Right ventricle myocardium inferior (tissue), 1 donor: ENCODE results near the gene REEP1. TPM values are rescaled to one million over a fixed set of nuclear protein-coding genes. Genes with fewer than 3 reads are reported as not detected.

ENCODE experiments used
- ATAC-seq: fragments of 200-7000 bp; cut with Tn5 transposase; one replicate; pipeline ENCODE4 v1.9.1; 2020; ENCODE audit warnings: mild to moderate bottlenecking, moderate library complexity
- DNase-seq: peaks from one replicate; pipeline ENCODE4 v3.0.0; 2021; ENCODE audit errors: missing footprints
- intact Hi-C: fragments of 100-400 bp; cut with DNase I; formaldehyde crosslinking; loops from one replicate; pipeline ENCODE4 v1.11.0; 2022
- long read RNA-seq: library from polyadenylated mRNA; unstranded; transcript quantifications from one replicate; pipeline ENCODE4 v2.0.0, GENCODE V29; 2021
- total RNA-seq: library from RNA; stranded (reverse); fragmentation: NEBNext Ultra II Directional; extraction: Animal tissue kit (Norgen Biotek cat#: 25700); gene quantifications from one replicate; pipeline ENCODE4 v1.2.1, GENCODE V29; 2021
- donor health status: DM: no; HTN: yes; CAD: no; lungs with severe emphysema.

Gene REEP1, protein sequence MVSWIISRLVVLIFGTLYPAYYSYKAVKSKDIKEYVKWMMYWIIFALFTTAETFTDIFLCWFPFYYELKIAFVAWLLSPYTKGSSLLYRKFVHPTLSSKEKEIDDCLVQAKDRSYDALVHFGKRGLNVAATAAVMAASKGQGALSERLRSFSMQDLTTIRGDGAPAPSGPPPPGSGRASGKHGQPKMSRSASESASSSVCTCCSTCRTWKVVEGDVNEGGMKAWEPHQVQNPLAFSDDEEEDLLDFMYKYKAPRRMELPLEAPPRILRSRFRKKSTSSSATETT
- 23.6 TPM for total RNA-seq
- long read RNA-seq, transcript REEP1-208 (9 exons, 1,702 nt) = major isoform, 9 of 19 reads
- long read RNA-seq, partial matches to known transcripts = 4 of 19 reads
- long read RNA-seq, other reads (novel, unspliced or antisense) = 6 of 19 reads

GRCh38 chr2:86337244-86337835, at the start of gene REEP1:
Gene REEP1, minus strand, starts transcription at chr2:86337626. Its CDS starts 116 bp downstream, at chr2:86337510.
- DNase-seq (peak; percentile 68), ATAC-seq (peak; percentile 82)
- intact Hi-C loops = loop anchor here (5.0 kb wide), 1 partner anchor 35 kb away; no protein-coding TSS in a partner anchor

DNA sequence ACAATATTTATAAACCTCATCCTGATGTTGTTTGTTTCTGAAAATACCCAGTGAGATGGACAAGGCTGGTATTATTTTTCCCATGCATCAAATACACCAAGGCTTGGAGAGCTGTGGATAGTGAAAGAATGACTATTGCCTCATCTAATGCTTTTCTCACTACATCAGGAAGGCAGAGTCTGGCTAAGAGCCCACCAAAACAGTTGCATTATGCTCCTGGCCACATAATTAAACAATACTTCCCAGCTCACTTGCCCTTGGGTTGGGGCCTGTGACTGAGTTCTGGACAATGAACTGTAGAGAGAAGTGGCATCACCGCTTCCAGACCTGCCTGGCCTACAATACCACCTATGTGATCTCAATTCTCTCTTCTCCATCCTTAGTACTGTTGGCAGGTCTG, 46.4 kb upstream of the REEP1 start:
- DNase-seq = no peak
- intact Hi-C loops = no loop called here
- ATAC-seq = no peak

GRCh38 chr2:86382698-86383097, 45.3 kb upstream of the REEP1 start:
- intact Hi-C loops = no loop called here
- ATAC-seq (peak; percentile 46), DNase-seq (no peak)

- intact Hi-C loops = no loop called here
- ATAC-seq (no peak), DNase-seq (no peak)
Observed at GRCh38 chr2:86382108-86382507, 44.7 kb upstream of the REEP1 start.

DNA sequence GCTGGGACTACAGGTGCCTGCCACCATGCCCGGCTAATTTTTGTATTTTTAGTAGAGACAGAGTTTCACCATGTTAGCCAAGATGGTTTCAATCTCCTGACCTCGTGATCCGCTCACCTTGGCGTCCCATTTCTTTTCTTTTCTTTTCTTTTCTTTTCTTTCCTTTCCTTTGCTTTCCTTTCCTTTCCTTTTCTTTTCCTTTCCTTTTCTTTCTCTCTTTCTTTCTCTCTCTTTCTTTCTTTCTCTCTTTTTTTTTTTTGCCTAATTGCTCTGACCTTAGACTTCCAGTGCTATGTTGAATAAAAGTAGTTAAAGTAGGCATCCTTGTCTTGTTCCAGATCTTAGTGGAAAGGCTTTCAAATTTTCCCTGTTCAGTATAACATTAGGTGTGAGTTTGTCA, 41.0 kb upstream of the REEP1 start:
- intact Hi-C loops = no loop called here
- no peak for ATAC-seq
- no peak for DNase-seq

GRCh38 chr2:86375623-86376022, 38.2 kb upstream of the REEP1 start:
- DNase-seq (no peak), ATAC-seq (no peak)
- intact Hi-C loops = no loop called here

GRCh38 chr2:86372641-86373502, 35.4 kb upstream of the REEP1 start:
- DNase-seq = no peak
- intact Hi-C loops = no loop called here
- ATAC-seq = peak; percentile 82

DNA sequence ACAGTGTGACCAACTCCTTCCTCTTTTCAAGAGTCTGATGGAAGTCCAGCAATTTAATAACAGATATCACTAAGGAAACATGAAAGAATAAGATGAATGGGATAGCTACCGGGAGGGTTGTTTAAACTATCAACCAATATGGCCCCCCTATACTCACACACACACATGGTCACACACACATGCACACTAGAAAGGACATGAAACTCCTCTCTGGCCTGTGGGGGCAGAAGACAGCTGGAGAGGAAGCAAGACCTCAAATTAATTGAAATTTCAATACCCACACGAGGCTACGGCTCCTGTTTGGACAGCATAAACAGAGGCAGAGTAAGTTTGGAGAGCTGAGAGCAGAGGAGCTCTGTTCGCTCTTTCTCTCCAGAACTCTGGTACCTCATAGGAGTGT, 34.7 kb upstream of the REEP1 start:
- ATAC-seq = no peak
- no peak for DNase-seq
- intact Hi-C loops = no loop called here

DNA sequence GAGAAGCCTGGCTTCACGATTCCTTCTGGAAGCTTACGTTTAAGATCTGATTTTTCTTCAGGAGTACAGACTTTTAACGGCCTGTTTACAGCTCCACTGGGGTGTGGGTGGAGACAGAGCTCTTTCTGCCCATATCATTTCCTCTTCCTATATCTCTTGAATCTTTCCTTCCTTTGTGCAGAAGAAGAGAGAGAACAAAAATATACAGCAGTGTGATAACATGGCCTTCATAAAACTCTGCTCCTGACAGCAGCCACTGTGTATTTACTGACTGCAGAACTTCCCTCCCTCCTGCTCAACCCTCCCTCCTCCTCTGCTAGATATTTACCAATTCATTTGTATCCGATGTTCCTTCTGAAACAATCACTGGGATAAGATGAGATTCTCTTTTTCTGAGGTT, 34.1 kb upstream of the REEP1 start:
- intact Hi-C loops = no loop called here
- ATAC-seq = no peak

GRCh38 chr2:86370579-86370978, 33.2 kb upstream of the REEP1 start:
- intact Hi-C loops = no loop called here
- ATAC-seq (no peak), DNase-seq (no peak)

More for the DNA sequence above, 34.1 kb upstream of the REEP1 start:
- DNase-seq = no peak

DNA sequence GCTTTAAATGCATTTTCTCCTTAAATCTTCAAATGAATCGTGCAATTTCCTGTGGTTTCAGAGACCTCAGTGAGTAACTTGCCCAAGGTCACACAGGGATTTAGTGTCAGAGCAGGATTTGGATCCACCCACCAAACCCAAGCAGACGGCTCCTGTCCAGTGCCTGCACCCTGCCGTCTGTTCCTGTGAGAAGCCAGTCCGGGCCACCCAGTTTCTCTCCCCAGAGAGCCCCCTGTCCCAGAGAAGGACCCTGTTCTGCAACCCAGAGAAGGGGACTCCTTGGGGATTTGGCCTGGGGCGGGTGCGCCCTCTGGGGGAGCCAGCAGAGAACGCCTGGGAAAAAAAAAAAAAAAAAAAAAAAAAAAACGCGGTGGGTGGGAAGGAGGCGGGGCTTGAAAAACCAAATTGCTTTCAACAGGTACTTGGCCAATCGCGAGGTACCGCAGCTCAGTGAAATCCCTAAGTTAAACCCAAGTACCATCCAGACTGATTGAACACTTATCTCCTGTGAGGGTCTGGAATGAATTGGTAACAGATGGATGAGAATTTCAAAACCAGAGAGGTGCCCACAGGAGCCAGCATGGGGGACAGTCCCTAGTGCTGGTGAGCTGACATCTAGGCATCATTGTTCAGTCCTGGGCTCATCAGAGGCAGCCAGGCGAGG, 30.9 kb upstream of the REEP1 start:
- DNase-seq = no peak
- intact Hi-C loops = loop anchor here (1.0 to 5.0 kb wide), 3 partner anchors 71 to 147 kb away; partner anchors contain the start of gene KDM3A
- peak; percentile 52 for ATAC-seq

GRCh38 chr2:86367499-86367777, 30.0 kb upstream of the REEP1 start:
- DNase-seq (no peak), ATAC-seq (peak; percentile 17)
- intact Hi-C loops = loop anchor here (5.0 kb wide), 1 partner anchor 70 kb away; no protein-coding TSS in a partner anchor

DNA sequence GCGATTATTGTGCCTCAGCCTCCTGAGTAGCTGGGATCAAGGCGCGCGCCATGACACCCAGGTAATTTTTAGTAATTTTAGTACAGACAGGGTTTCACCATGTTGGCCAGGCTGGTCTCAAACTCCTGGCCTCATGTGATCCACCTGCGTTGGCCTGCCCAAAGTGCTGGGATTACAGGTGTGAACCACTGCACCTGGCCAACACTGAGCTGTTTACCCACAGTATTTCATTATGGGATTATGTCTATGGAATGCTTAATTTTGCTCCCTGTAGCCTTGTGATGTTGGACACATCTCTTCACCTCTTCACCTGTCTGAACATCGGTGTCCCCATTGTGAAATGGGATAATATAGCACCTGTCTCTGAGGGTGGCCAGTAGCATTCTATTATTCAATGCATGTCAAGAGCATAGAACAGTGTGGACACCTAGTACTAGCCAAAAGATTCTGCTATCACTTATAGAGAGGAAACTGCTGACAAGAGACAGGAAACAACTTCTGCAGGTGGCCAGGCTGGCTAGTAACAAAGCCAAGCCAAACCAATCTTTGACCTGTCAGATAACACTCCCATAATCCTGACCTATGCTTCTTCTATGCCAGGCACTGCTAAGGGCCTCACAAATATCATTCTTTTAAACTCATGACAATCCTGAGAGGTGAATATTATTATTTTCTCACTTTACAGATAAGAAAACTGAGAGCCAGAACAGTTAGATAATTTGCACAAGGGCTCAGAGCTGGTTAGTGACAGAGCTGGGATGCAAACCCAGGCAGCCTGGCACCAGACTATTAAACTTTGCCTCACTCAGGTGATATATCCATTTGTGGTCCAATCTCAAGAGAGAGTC, 29.4 kb upstream of the REEP1 start:
- intact Hi-C loops = loop anchor here (5.0 kb wide), 1 partner anchor 70 kb away; no protein-coding TSS in a partner anchor
- DNase-seq = no peak
- peak; percentile 44 for ATAC-seq

- ATAC-seq = no peak
- DNase-seq = no peak
- intact Hi-C loops = loop anchor here (5.0 kb wide), 1 partner anchor 68 kb away; no protein-coding TSS in a partner anchor
Observed at GRCh38 chr2:86364894-86365293, 27.5 kb upstream of the REEP1 start.

DNA sequence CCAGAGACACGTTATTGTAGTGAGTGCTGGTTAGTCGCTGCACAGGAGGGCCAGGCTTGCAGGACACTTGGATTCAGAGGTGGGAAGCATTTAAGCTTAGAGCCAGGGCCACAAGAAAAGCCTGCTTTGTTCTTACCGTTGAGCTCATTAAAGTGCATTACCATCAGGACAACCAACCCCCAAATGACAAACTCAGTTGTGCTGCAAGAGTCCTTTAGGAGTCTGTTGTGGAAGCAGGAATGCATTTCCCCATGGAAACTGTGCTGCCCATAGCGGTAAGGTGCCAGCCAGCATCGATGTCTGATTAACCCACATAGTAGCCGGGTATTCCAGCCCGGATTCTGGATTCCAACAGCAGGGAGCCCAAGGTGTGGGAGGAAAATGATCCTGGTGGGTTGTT, 23.4 kb upstream of the REEP1 start:
- ATAC-seq = no peak
- DNase-seq = no peak
- intact Hi-C loops = no loop called here

GRCh38 chr2:86358957-86359356, 21.5 kb upstream of the REEP1 start:
- intact Hi-C loops = loop anchor here (5.0 kb wide), 1 partner anchor 47 kb away; no protein-coding TSS in a partner anchor
- ATAC-seq (no peak), DNase-seq (no peak)

- no peak for ATAC-seq
- intact Hi-C loops = loop anchor here (5.0 kb wide), 1 partner anchor 45 kb away; no protein-coding TSS in a partner anchor
- DNase-seq = no peak
Observed at GRCh38 chr2:86357392-86357963, 20.1 kb upstream of the REEP1 start.
